HEK293 (cell line): Measurements from ENCODE around the gene KIF3B.

Source experiments
- CTCF ChIA-PET: fragments of 350-600 bp; formaldehyde crosslinking; extraction: SDS; loops from one replicate; lab custom pipeline; 2021; ENCODE audit warnings: antibody characterized with exemption; lab: Yijun Ruan, JAX
- POLR2A ChIA-PET: fragments of 300-600 bp; formaldehyde crosslinking; extraction: SDS; loops from one replicate; lab custom pipeline; 2020; ENCODE audit warnings: antibody characterized with exemption, inconsistent platforms; lab: Yijun Ruan, JAX
- H3K27ac ChIP-seq: fragments of 200-500 bp; sonication (Bioruptor generic); 2 replicates; pipeline ENCODE4 v1.5.1; 2014; ENCODE audit warnings: low read depth, low read length, control low read depth, inconsistent platforms; ENCODE audit errors: extremely low read depth
- H3K36me3 ChIP-seq, 2 experiments: fragments of 200-500 bp in 1 of 2; sonication (Bioruptor generic) in 1 of 2; 1 replicate in 1 of 2; 2 replicates in 1 of 2; pipeline ENCODE4 v1.5.1; 2014 to 2017; ENCODE audit warnings: inconsistent platforms in 2 of 2, low read length in 2 of 2; ENCODE audit not compliant: control insufficient read depth in 2 of 2, insufficient read depth in 1 of 2
- H3K4me1 ChIP-seq: fragments of 200-500 bp; sonication (Bioruptor generic); 2 replicates; pipeline ENCODE4 v1.5.1; 2014; ENCODE audit warnings: mild to moderate bottlenecking, low read length, inconsistent platforms; ENCODE audit not compliant: control insufficient read depth, insufficient read depth
- H3K4me3 ChIP-seq: 2 replicates; pipeline ENCODE4 v1.5.1; 2011; ENCODE audit warnings: low read depth, mild to moderate bottlenecking, control low read depth, low read length, moderate library complexity
- H3K9me3 ChIP-seq: fragments of 200-500 bp; sonication (Bioruptor generic); 2 replicates; pipeline ENCODE4 v1.5.1; 2014; ENCODE audit warnings: low read depth, low read length, inconsistent platforms; ENCODE audit not compliant: control insufficient read depth, insufficient read depth
- EGR2 ChIP-seq: fragments of 450-650 bp; formaldehyde crosslinking; IDR thresholded peaks from 2 replicates; pipeline ENCODE4 v1.5.1; 2016; ENCODE audit warnings: low read depth, missing biosample characterization, missing genetic modification characterization
- GFI1B ChIP-seq: fragments of 450-650 bp; formaldehyde crosslinking; IDR thresholded peaks from 2 replicates; pipeline ENCODE4 v1.5.1; 2016; ENCODE audit warnings: missing biosample characterization, missing genetic modification characterization
- HOXC10 ChIP-seq: sonication (generic); formaldehyde crosslinking; IDR thresholded peaks from 2 replicates; pipeline ENCODE4 v1.8.1; 2023; ENCODE audit warnings: mild to moderate bottlenecking, missing genetic modification reagents
- MZF1 ChIP-seq: fragments of 450-650 bp; formaldehyde crosslinking; IDR thresholded peaks from 2 replicates; pipeline ENCODE4 v1.5.1; 2017; ENCODE audit warnings: missing biosample characterization, missing genetic modification characterization, borderline replicate concordance
- RBAK ChIP-seq: fragments of 450-650 bp; formaldehyde crosslinking; IDR thresholded peaks from 2 replicates; pipeline ENCODE4 v1.5.1; 2016; ENCODE audit warnings: missing biosample characterization, missing genetic modification characterization
- TRIM28 ChIP-seq: IDR thresholded peaks from 2 replicates; pipeline ENCODE4 v1.6.1; 2011; ENCODE audit warnings: low read length, control low read depth, borderline replicate concordance
- WT1 ChIP-seq: fragments of 450-650 bp; formaldehyde crosslinking; IDR thresholded peaks from 2 replicates; pipeline ENCODE4 v1.5.1; 2016; ENCODE audit warnings: missing biosample characterization, missing genetic modification characterization
- YY2 ChIP-seq: fragments of 450-650 bp; formaldehyde crosslinking; IDR thresholded peaks from 2 replicates; pipeline ENCODE4 v1.5.1; 2016; ENCODE audit warnings: missing biosample characterization, missing genetic modification characterization
- ZFHX2 ChIP-seq: fragments of 450-650 bp; formaldehyde crosslinking; conservative IDR thresholded peaks from 2 replicates; pipeline ENCODE4 v1.5.1; 2016; ENCODE audit warnings: missing biosample characterization, missing genetic modification characterization
- ZNF10 ChIP-seq: fragments of 450-650 bp; formaldehyde crosslinking; IDR thresholded peaks from 2 replicates; pipeline ENCODE4 v1.5.1; 2017; ENCODE audit warnings: missing biosample characterization, missing genetic modification characterization
- ZNF121 ChIP-seq: fragments of 450-650 bp; formaldehyde crosslinking; IDR thresholded peaks from 2 replicates; pipeline ENCODE4 v1.5.1; 2016; ENCODE audit warnings: missing biosample characterization, missing genetic modification characterization
- ZNF138 ChIP-seq: fragments of 450-650 bp; formaldehyde crosslinking; IDR thresholded peaks from 2 replicates; pipeline ENCODE4 v1.5.1; 2016; ENCODE audit warnings: missing biosample characterization, missing genetic modification characterization, borderline replicate concordance
- ZNF140 ChIP-seq: fragments of 450-650 bp; formaldehyde crosslinking; IDR thresholded peaks from 2 replicates; pipeline ENCODE4 v1.5.1; 2016; ENCODE audit warnings: missing biosample characterization, missing genetic modification characterization
- ZNF146 ChIP-seq: fragments of 450-650 bp; formaldehyde crosslinking; IDR thresholded peaks from 2 replicates; pipeline ENCODE4 v1.5.1; 2016; ENCODE audit warnings: missing biosample characterization, missing genetic modification characterization
- ZNF248 ChIP-seq: fragments of 450-650 bp; formaldehyde crosslinking; IDR thresholded peaks from 2 replicates; pipeline ENCODE4 v1.5.1; 2017; ENCODE audit warnings: missing biosample characterization, missing genetic modification characterization
- ZNF302 ChIP-seq: fragments of 450-650 bp; formaldehyde crosslinking; IDR thresholded peaks from 2 replicates; pipeline ENCODE4 v1.5.1; 2016; ENCODE audit warnings: missing biosample characterization, missing genetic modification characterization, low read depth
- ZNF350 ChIP-seq: fragments of 450-650 bp; formaldehyde crosslinking; IDR thresholded peaks from 2 replicates; pipeline ENCODE4 v1.5.0; 2017; ENCODE audit warnings: missing biosample characterization, mild to moderate bottlenecking, missing genetic modification characterization
- ZNF48 ChIP-seq: fragments of 450-650 bp; formaldehyde crosslinking; IDR thresholded peaks from 2 replicates; pipeline ENCODE4 v1.5.1; 2016; ENCODE audit warnings: missing biosample characterization, missing genetic modification characterization
- ZNF510 ChIP-seq: fragments of 450-650 bp; formaldehyde crosslinking; IDR thresholded peaks from 2 replicates; pipeline ENCODE4 v1.5.1; 2018; ENCODE audit warnings: mild to moderate bottlenecking, missing genetic modification characterization, missing biosample characterization; ENCODE audit not compliant: insufficient replicate concordance
- ZNF623 ChIP-seq: fragments of 450-650 bp; formaldehyde crosslinking; IDR thresholded peaks from 2 replicates; pipeline ENCODE4 v1.5.1; 2016; ENCODE audit warnings: missing biosample characterization, missing genetic modification characterization
- ZNF629 ChIP-seq: fragments of 450-650 bp; formaldehyde crosslinking; IDR thresholded peaks from 2 replicates; pipeline ENCODE4 v1.5.1; 2017; ENCODE audit warnings: missing biosample characterization, missing genetic modification characterization
- ZNF664 ChIP-seq: fragments of 450-650 bp; formaldehyde crosslinking; IDR thresholded peaks from 2 replicates; pipeline ENCODE4 v1.5.1; 2016; ENCODE audit warnings: missing biosample characterization, missing genetic modification characterization
- ZNF677 ChIP-seq: fragments of 450-650 bp; IDR thresholded peaks from 2 replicates; pipeline ENCODE4 v1.5.0; 2018; ENCODE audit warnings: missing biosample characterization, mild to moderate bottlenecking, missing genetic modification characterization, moderate library complexity
- ZNF768 ChIP-seq: fragments of 450-650 bp; formaldehyde crosslinking; IDR thresholded peaks from 2 replicates; pipeline ENCODE4 v1.5.1; 2018; ENCODE audit warnings: missing biosample characterization, mild to moderate bottlenecking, missing genetic modification characterization
- ZNF843 ChIP-seq: fragments of 450-650 bp; formaldehyde crosslinking; IDR thresholded peaks from 2 replicates; pipeline ENCODE4 v1.5.1; 2016; ENCODE audit warnings: missing biosample characterization, missing genetic modification characterization
- TF ChIP-seq, protein P1 (sequence below): fragments of 450-650 bp; formaldehyde crosslinking; IDR thresholded peaks from 2 replicates; pipeline ENCODE4; 2016; ENCODE audit warnings: missing biosample characterization, missing genetic modification characterization
- TF ChIP-seq, protein P2 (sequence below): fragments of 450-650 bp; formaldehyde crosslinking; IDR thresholded peaks from 2 replicates; pipeline ENCODE4 v1.5.1; 2017; ENCODE audit warnings: missing biosample characterization, missing genetic modification characterization
- TF ChIP-seq, protein P3 (sequence below): fragments of 450-650 bp; formaldehyde crosslinking; IDR thresholded peaks from 2 replicates; pipeline ENCODE4 v1.5.1; 2016; ENCODE audit warnings: missing biosample characterization, missing genetic modification characterization
- TF ChIP-seq, protein P4 (sequence below): fragments of 450-650 bp; formaldehyde crosslinking; IDR thresholded peaks from 2 replicates; pipeline ENCODE4 v1.5.1; 2017; ENCODE audit warnings: missing biosample characterization, missing genetic modification characterization

KIF3B gene

DNA sequence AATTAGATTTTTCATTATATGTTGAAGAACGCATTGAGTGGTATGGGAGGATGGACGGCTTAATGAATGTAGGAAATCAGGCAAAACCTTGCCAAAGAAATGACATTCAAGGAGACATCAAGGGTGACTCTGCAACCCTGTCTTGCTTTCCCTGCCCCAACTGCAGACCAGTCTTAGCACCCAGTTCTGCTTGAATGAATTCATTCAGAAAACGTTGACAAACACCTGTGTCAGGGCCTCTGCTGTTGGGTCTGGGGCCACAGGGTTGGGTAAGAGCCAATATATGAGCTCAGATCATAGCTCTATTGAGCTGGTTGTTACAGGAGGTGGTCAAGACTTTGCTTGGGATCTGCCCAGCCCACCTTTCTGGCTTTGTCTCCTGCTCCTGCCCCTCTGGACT is 73.0 kb downstream of the KIF3B start:
- H3K9me3 ChIP-seq = no peaks in the 10 kb centered on the region
- H3K36me3 ChIP-seq = no peaks in the 10 kb centered on the region
- no peak overlapping the region for H3K4me3 ChIP-seq
- H3K27ac ChIP-seq = no peak overlapping the region
- ChIA-PET POLR2A (interaction anchor here (0.7 kb wide), 1 partner anchor 8 kb away, joined by 3 read pairs; no protein-coding TSS in a partner anchor), CTCF (no interaction called here)
- no peak for TF ChIP-seq ZNF677
- no peak for TF ChIP-seq ZNF10 (tag by site-specific recombination)
- TF ChIP-seq ZNF302 (tag by site-specific recombination) = no peak
- TF ChIP-seq, protein P1, sequence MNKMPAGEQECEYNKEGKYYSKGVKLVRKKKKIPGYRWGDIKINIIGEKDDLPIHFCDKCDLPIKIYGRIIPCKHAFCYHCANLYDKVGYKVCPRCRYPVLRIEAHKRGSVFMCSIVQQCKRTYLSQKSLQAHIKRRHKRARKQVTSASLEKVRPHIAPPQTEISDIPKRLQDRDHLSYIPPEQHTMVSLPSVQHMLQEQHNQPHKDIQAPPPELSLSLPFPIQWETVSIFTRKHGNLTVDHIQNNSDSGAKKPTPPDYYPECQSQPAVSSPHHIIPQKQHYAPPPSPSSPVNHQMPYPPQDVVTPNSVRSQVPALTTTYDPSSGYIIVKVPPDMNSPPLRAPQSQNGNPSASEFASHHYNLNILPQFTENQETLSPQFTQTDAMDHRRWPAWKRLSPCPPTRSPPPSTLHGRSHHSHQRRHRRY (tag by site-specific recombination) = no peak
- no peak for TF ChIP-seq WT1 (tag by site-specific recombination)
- TF ChIP-seq ZNF623 (tag by site-specific recombination) = no peak
- no peak for TF ChIP-seq ZNF48 (tag by site-specific recombination)
- H3K4me1 ChIP-seq = peaks cover 10% of the 10 kb centered on the region

DNA sequence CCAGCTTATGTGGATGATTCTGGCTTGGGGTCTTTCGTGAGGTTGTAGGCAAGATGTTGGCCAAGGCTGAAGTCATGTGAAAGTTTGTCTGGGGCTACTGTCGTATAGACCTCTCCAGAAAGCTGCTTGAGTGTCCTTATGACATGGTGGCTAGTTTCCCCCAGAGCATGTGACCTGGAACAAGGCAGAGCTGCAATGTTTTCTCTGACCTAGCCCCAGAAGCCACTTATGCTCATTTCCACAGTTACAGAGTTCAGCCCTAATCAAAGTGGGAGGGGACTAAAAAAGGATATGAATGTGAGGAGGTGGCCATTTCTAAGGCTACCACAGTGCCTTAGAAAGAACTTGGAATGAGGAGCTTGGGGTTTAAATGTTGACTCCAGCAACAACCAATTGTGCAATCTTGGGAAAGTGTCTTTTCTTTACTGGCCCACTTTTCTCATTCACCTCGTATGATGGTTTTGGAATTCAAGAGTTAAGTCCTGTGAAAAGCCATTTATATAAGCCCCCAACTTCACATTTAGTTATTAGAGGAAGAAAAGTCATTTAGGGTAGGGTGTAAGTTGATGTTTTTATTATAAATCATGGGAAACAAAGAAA is 74.8 kb downstream of the KIF3B start:
- CTCF ChIA-PET = interaction anchor here (0.6 to 1.1 kb wide), 2 partner anchors 148 to 170 kb away, joined by 3 read pairs; no protein-coding TSS in a partner anchor

DNA sequence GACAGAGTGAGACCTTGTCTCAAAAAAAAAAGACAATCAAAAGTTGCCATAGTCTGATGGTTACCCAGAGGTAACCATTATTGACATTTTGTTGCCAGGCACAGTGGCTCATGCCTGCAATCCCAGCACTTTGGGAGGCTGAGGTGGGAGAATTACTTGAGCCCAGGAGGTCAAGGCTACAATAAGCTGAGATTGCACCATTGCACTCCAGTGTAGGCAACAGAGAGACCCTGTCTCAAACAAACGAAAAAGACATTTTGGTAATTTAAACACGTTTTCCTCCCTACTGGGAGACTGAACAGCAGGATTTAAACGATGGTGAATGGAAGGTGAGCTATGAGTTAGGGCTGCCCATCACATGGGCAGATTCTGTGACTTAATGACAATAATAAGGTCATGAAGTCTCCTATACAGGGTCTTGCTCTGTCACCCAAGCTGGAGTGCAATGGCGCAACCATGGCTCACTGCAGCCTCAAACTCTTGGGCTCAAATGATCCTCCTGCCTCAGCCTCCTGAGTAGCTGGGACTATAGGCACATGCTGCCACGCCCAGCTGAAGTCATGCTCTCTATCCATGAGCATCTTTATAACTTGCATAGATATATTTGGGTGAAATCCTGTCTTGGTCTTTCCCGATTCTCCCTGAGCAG is 76.5 kb downstream of the KIF3B start:
- Histone ChIP-seq H3K27ac (no peak overlapping the region), H3K36me3 (no peaks in the 10 kb centered on the region), H3K4me1 (peaks cover 10% of the 10 kb centered on the region), H3K9me3 (no peaks in the 10 kb centered on the region), H3K4me3 (no peak overlapping the region)
- POLR2A ChIA-PET = no interaction called here
- CTCF ChIA-PET = no interaction called here
- TF ChIP-seq, protein P2, sequence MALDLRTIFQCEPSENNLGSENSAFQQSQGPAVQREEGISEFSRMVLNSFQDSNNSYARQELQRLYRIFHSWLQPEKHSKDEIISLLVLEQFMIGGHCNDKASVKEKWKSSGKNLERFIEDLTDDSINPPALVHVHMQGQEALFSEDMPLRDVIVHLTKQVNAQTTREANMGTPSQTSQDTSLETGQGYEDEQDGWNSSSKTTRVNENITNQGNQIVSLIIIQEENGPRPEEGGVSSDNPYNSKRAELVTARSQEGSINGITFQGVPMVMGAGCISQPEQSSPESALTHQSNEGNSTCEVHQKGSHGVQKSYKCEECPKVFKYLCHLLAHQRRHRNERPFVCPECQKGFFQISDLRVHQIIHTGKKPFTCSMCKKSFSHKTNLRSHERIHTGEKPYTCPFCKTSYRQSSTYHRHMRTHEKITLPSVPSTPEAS (tag by site-specific recombination) = no peak
- no peak for TF ChIP-seq ZNF138 (tag by site-specific recombination)
- TF ChIP-seq ZNF146 (tag by site-specific recombination) = no peak

More for the DNA sequence above, 74.8 kb downstream of the KIF3B start:
- POLR2A ChIA-PET = no interaction called here
- Histone ChIP-seq H3K4me3 (no peak overlapping the region), H3K36me3 (no peaks in the 10 kb centered on the region), H3K27ac (no peak overlapping the region), H3K9me3 (no peaks in the 10 kb centered on the region), H3K4me1 (peaks cover 10% of the 10 kb centered on the region)
- no peak for TF ChIP-seq ZNF768 (tag by site-specific recombination)
- no peak for TF ChIP-seq YY2 (tag by site-specific recombination)
- no peak for TF ChIP-seq TRIM28
- no peak for TF ChIP-seq ZNF350 (tag by site-specific recombination)
- TF ChIP-seq ZNF510 (tag by site-specific recombination) = no peak
- TF ChIP-seq ZNF629 (tag by site-specific recombination) = no peak
- no peak for TF ChIP-seq ZNF248
- TF ChIP-seq, protein P3, sequence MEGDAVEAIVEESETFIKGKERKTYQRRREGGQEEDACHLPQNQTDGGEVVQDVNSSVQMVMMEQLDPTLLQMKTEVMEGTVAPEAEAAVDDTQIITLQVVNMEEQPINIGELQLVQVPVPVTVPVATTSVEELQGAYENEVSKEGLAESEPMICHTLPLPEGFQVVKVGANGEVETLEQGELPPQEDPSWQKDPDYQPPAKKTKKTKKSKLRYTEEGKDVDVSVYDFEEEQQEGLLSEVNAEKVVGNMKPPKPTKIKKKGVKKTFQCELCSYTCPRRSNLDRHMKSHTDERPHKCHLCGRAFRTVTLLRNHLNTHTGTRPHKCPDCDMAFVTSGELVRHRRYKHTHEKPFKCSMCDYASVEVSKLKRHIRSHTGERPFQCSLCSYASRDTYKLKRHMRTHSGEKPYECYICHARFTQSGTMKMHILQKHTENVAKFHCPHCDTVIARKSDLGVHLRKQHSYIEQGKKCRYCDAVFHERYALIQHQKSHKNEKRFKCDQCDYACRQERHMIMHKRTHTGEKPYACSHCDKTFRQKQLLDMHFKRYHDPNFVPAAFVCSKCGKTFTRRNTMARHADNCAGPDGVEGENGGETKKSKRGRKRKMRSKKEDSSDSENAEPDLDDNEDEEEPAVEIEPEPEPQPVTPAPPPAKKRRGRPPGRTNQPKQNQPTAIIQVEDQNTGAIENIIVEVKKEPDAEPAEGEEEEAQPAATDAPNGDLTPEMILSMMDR (tag by site-specific recombination) = no peak
- TF ChIP-seq ZFHX2 (tag by site-specific recombination) = no peak
- TF ChIP-seq HOXC10 (CRISPR knock-in tag) = no peak
- TF ChIP-seq ZNF664 (tag by site-specific recombination) = no peak
- no peak for TF ChIP-seq EGR2 (tag by site-specific recombination)
- TF ChIP-seq, protein P4, sequence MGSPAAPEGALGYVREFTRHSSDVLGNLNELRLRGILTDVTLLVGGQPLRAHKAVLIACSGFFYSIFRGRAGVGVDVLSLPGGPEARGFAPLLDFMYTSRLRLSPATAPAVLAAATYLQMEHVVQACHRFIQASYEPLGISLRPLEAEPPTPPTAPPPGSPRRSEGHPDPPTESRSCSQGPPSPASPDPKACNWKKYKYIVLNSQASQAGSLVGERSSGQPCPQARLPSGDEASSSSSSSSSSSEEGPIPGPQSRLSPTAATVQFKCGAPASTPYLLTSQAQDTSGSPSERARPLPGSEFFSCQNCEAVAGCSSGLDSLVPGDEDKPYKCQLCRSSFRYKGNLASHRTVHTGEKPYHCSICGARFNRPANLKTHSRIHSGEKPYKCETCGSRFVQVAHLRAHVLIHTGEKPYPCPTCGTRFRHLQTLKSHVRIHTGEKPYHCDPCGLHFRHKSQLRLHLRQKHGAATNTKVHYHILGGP (tag by site-specific recombination) = no peak
- no peak for TF ChIP-seq ZNF843 (tag by site-specific recombination)
- TF ChIP-seq RBAK (tag by site-specific recombination) = no peak
- no peak for TF ChIP-seq ZNF121
- no peak for TF ChIP-seq GFI1B (tag by site-specific recombination)
- no peak for TF ChIP-seq MZF1
- no peak for TF ChIP-seq ZNF140
